ENCODE data around the gene ZMIZ1.

Gene ZMIZ1

DNA sequence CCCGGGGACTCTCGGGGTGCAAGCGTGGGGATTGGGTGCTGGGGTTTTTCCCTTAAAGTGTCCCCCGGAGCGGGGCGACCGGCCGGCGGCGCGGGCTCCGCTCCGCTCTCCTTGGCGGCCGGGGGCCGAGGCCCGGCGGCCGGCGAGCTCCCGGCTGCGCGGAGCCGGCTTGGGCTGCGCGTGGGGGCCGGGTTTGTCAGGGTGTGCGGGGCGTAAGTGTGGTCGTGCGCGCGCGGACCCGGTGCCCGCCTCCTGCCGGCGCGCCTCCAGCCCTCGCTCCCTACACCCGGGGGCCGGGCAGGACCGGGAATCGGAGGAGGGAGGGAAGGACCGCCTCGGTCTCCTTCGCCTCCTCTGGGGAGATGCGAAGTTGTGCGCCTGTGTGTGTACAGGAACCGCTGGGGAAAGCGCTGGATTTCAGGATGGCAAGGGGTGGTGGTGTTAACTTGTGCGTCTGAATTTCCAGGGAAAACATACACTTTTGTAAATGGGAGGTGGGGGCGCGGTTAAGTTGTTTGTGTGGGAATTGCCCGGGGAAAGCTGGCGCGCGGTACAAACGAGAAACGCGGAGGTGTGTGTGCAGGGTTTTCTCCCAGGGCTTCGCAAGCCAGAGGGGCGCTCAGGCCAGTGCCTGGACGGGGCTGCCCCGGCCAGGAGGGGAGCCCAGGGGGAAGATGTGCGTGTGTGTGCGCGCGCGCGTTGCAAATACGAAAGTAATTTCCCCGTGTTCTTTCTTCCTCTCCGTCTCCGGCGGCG is 737 bp downstream of the ZMIZ1 start:
- TF ChIP-seq, protein P1, sequence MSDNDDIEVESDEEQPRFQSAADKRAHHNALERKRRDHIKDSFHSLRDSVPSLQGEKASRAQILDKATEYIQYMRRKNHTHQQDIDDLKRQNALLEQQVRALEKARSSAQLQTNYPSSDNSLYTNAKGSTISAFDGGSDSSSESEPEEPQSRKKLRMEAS (IDR thresholded peaks at IDR 0.05; ENCODE audit: low read depth, low read length): no peak
- TF ChIP-seq, protein P2, sequence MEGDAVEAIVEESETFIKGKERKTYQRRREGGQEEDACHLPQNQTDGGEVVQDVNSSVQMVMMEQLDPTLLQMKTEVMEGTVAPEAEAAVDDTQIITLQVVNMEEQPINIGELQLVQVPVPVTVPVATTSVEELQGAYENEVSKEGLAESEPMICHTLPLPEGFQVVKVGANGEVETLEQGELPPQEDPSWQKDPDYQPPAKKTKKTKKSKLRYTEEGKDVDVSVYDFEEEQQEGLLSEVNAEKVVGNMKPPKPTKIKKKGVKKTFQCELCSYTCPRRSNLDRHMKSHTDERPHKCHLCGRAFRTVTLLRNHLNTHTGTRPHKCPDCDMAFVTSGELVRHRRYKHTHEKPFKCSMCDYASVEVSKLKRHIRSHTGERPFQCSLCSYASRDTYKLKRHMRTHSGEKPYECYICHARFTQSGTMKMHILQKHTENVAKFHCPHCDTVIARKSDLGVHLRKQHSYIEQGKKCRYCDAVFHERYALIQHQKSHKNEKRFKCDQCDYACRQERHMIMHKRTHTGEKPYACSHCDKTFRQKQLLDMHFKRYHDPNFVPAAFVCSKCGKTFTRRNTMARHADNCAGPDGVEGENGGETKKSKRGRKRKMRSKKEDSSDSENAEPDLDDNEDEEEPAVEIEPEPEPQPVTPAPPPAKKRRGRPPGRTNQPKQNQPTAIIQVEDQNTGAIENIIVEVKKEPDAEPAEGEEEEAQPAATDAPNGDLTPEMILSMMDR (IDR thresholded peaks at IDR 0.05; ENCODE audit: low read depth, low read length): no peak
- TF ChIP-seq MYC (IDR thresholded peaks at IDR 0.05; ENCODE audit: low read depth, low read length) (no peak), POLR2A (IDR thresholded peaks at IDR 0.05; ENCODE audit: extremely low read depth, insufficient read length) (no peak)
- DNase-seq (ENCODE audit: low read depth): peak; percentile 69

DNA sequence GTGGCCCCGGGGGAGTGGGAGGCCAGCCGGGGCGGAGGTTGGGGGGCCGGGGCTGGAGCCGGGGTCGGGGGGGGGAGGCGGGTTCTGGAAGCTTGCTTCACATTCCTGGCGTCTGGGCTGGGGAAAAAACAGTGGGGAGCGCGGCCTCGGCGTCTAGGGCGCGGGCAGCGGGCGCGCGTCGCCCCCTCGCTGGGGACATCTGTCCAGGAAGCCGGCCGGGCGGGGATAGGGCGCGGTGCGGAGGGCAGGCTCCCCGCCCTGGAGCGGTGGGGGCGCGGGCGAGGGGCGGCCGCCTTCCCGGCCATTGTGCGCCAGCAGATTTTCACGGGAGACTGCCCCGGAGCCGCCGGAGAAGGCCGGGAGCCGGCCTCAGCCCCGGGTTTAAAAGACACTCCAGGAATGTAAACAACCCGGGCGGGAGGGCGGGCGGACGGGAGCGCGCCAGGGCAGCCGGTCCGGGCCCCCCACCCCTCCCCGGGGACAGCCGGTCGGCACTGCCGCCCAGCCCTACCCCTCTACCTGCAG is 1.4 kb downstream of the ZMIZ1 start:
- peak overlapping the region; percentile 87 for H3K4me3 ChIP-seq (ENCODE audit: low read depth, low read length)

More for the DNA sequence above, 737 bp downstream of the ZMIZ1 start:
- peak overlapping the region; percentile 87 for H3K4me3 ChIP-seq (ENCODE audit: low read depth, low read length)

DNA sequence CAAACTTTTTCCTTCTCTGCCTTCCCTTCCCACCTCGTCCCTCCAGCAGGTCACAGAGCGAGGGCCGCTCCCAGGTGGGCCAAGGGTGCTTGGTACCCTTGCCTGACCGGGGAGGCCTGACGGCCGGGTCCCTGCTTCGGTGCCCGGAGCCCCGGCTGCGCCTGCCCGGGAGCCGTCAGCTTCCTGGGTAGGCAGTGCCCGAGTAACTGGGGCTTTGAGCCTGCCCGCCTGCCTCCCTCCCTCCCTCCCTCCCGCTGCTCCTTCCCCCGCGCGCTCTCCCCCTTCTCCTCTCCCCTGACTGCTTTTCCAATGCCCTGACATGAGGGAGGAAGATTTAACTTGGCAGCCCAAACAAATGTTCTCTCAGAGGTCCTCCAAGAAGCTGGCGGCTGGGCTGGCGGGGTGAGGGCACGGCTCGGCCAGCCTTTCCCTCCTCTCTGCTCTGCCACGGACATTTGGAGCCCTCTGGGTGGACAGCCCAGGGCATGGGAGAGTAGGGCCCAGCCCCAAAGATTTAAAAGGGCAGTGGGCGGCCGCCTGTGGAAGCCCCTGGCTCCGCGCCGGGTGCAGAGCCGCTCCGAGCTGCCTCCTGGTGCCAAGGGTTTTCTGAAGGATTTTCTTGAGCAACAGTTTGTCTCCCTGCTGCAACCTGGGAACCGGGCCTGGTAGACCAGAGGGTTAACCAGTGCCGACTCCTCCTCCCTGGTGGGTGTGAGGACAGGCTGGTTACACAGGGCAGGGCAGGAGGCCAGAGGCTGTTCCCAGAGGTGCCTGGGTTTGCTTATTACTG is 2.0 kb downstream of the ZMIZ1 start:
- peak overlapping the region; percentile 87 for H3K4me3 ChIP-seq (ENCODE audit: low read depth, low read length)
- DNase-seq (ENCODE audit: low read depth): peak; percentile 74
- no peak for TF ChIP-seq POLR2A (IDR thresholded peaks at IDR 0.05; ENCODE audit: extremely low read depth, insufficient read length)
- TF ChIP-seq, protein P2 (IDR thresholded peaks at IDR 0.05; ENCODE audit: low read depth, low read length): no peak
- TF ChIP-seq, protein P1 (IDR thresholded peaks at IDR 0.05; ENCODE audit: low read depth, low read length): no peak
- TF ChIP-seq MYC (IDR thresholded peaks at IDR 0.05; ENCODE audit: low read depth, low read length): no peak

More for the DNA sequence above, 1.4 kb downstream of the ZMIZ1 start:
- TF ChIP-seq, protein P2 (IDR thresholded peaks at IDR 0.05; ENCODE audit: low read depth, low read length): no peak
- TF ChIP-seq POLR2A (IDR thresholded peaks at IDR 0.05; ENCODE audit: extremely low read depth, insufficient read length) (no peak), MYC (IDR thresholded peaks at IDR 0.05; ENCODE audit: low read depth, low read length) (no peak)
- TF ChIP-seq, protein P1 (IDR thresholded peaks at IDR 0.05; ENCODE audit: low read depth, low read length): no peak
- DNase-seq (ENCODE audit: low read depth): no peak

DNA sequence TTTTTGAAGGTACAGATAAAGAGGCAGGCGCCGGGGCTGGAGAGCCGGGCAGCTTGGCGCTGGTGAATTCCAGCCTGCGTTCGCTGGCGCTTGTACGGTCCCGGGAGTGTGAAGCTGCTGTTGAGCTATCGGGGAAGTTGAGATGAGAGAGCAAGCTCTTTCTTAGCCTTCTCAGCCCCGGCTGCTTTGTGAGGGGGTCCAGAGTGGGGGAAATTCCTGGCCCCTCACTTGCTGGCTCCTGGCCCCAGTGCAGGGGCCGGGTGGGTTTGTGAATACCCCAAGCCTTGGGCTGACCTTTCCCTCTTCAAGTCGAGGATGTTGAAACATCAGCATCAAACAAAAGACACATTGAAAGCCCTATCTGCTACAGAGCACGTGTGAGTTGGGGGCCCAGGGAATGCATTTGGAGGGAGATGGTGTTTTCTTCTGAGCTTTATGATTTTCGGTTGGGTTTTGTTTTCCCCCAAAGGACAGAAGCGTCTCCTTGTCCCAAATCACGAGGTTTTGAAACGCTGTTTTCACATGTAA is 2.7 kb downstream of the ZMIZ1 start:
- DNase-seq (ENCODE audit: low read depth): no peak
- no peak for TF ChIP-seq MYC (IDR thresholded peaks at IDR 0.05; ENCODE audit: low read depth, low read length)
- TF ChIP-seq, protein P1 (IDR thresholded peaks at IDR 0.05; ENCODE audit: low read depth, low read length): no peak
- no peak for TF ChIP-seq POLR2A (IDR thresholded peaks at IDR 0.05; ENCODE audit: extremely low read depth, insufficient read length)
- TF ChIP-seq, protein P2 (IDR thresholded peaks at IDR 0.05; ENCODE audit: low read depth, low read length): no peak
- H3K4me3 ChIP-seq (ENCODE audit: low read depth, low read length): peak overlapping the region; percentile 87

DNA sequence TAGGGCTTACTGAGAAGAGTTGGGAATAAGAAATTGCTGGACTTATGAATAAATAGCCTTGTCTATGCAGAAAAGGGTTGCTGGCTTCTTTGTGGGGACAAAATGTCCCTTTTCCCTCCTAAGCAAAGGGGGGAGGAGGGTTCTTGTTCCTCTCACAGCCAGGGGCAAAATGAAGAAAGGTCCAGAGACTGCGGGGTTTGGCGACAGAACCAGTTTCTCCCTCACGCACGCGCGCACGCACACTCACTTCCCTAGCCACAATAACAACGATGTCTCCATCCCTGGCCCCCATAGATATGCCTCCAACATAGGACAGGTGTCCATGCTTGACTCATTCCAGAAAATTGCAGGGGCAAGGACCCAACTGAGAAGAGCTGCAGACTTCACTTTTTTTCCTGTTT is 3.3 kb downstream of the ZMIZ1 start:
- TF ChIP-seq POLR2A (IDR thresholded peaks at IDR 0.05; ENCODE audit: extremely low read depth, insufficient read length): no peak
- TF ChIP-seq, protein P1 (IDR thresholded peaks at IDR 0.05; ENCODE audit: low read depth, low read length): no peak
- TF ChIP-seq, protein P2 (IDR thresholded peaks at IDR 0.05; ENCODE audit: low read depth, low read length): no peak
- TF ChIP-seq MYC (IDR thresholded peaks at IDR 0.05; ENCODE audit: low read depth, low read length): no peak
- DNase-seq (ENCODE audit: low read depth): no peak
- H3K4me3 ChIP-seq (ENCODE audit: low read depth, low read length): peak overlapping the region; percentile 7

Data from NB4 (cell line).